ENCODE data around the gene NYAP1.

- no peak for TF ChIP-seq CTCF (conservative IDR thresholded peaks at IDR 0.05; ENCODE audit: low read length)
- TF ChIP-seq EZH2phosphoT487 (IDR thresholded peaks at IDR 0.05; ENCODE audit: borderline replicate concordance): no peak
These were observed 37.7 kb upstream of the NYAP1 start for GRCh38 chr7:100446040-100446439.

Measured in Loucy (cell line).